GM18507 (cell line): ENCODE results near the gene CMIP.
A peak's percentile ranks its signal among the peaks of the same experiment; 100 is the strongest.

ENCODE experiments used
- DNase-seq: peaks from one replicate; pipeline ENCODE4 v3.0.0; 2011; ENCODE audit warnings: low read depth; ENCODE audit not compliant: insufficient read length; ENCODE audit errors: extremely low spot score
- FAIRE-seq: peaks from 2 replicates; lab custom pipeline; 2011; peaks lifted over from hg19 to GRCh38; lab: Jason Lieb, UNC

Gene CMIP

GRCh38 chr16:81471882-81472281 lies 27.3 kb downstream of the CMIP start:
- FAIRE-seq, result no peak
- no peak for DNase-seq

- DNase-seq (no peak), FAIRE-seq (no peak)
These were observed 27.8 kb downstream of the CMIP start for GRCh38 chr16:81472391-81472790.

- DNase-seq, result no peak
- FAIRE-seq, result no peak
These were observed 28.5 kb downstream of the CMIP start for GRCh38 chr16:81473066-81473488.

- FAIRE-seq (no peak), DNase-seq (no peak)
These were observed 28.9 kb downstream of the CMIP start for GRCh38 chr16:81473558-81473957.

- FAIRE-seq, result no peak
- DNase-seq, result no peak
These were observed 29.7 kb downstream of the CMIP start for GRCh38 chr16:81473969-81474959.

GRCh38 chr16:81477697-81478693 lies 33.4 kb downstream of the CMIP start:
- FAIRE-seq (no peak), DNase-seq (no peak)

GRCh38 chr16:81478876-81479511 lies 34.4 kb downstream of the CMIP start:
- DNase-seq (peak; percentile 65), FAIRE-seq (peak; percentile 93)

GRCh38 chr16:81480606-81481206 lies 36.1 kb downstream of the CMIP start:
- DNase-seq (no peak), FAIRE-seq (no peak)

GRCh38 chr16:81481207-81481821 lies 36.7 kb downstream of the CMIP start:
- FAIRE-seq (peak; percentile 98), DNase-seq (peak; percentile 87)

GRCh38 chr16:81482329-81483063 lies 37.9 kb downstream of the CMIP start:
- DNase-seq (no peak), FAIRE-seq (no peak)

GRCh38 chr16:81483064-81483969 lies 38.7 kb downstream of the CMIP start:
- FAIRE-seq, result no peak
- no peak for DNase-seq

- FAIRE-seq (no peak), DNase-seq (no peak)
These were observed 39.5 kb downstream of the CMIP start for GRCh38 chr16:81483970-81484595.

GRCh38 chr16:81484908-81485624 lies 40.5 kb downstream of the CMIP start:
- FAIRE-seq (no peak), DNase-seq (no peak)

- FAIRE-seq (no peak), DNase-seq (no peak)
These were observed 41.4 kb downstream of the CMIP start for GRCh38 chr16:81485824-81486539.

GRCh38 chr16:81486540-81487061 lies 42.0 kb downstream of the CMIP start:
- no peak for DNase-seq
- FAIRE-seq, result no peak
